Suprapubic skin (tissue), 3 donors: ENCODE results near the gene TASP1.

ENCODE experiments used
- POLR2A ChIP-seq, 2 donors: fragments of 450-650 bp; IDR thresholded peaks; one replicate each; pipeline ENCODE4 v1.6.1; 2017; ENCODE audit warnings: antibody characterized with exemption in 2 of 2, mild to moderate bottlenecking in 2 of 2, moderate library complexity in 2 of 2
- TF ChIP-seq, protein P1 (sequence below), 2 donors: fragments of 200-600 bp in 1 of 2; fragments of 450-650 bp in 1 of 2; sonication (generic) in 1 of 2; IDR thresholded peaks; one replicate each; pipeline ENCODE4 v1.5.1; 2016 to 2019; ENCODE audit warnings: antibody characterized with exemption in 2 of 2, mild to moderate bottlenecking in 1 of 2, moderate library complexity in 1 of 2

- TF ChIP-seq, protein P1, sequence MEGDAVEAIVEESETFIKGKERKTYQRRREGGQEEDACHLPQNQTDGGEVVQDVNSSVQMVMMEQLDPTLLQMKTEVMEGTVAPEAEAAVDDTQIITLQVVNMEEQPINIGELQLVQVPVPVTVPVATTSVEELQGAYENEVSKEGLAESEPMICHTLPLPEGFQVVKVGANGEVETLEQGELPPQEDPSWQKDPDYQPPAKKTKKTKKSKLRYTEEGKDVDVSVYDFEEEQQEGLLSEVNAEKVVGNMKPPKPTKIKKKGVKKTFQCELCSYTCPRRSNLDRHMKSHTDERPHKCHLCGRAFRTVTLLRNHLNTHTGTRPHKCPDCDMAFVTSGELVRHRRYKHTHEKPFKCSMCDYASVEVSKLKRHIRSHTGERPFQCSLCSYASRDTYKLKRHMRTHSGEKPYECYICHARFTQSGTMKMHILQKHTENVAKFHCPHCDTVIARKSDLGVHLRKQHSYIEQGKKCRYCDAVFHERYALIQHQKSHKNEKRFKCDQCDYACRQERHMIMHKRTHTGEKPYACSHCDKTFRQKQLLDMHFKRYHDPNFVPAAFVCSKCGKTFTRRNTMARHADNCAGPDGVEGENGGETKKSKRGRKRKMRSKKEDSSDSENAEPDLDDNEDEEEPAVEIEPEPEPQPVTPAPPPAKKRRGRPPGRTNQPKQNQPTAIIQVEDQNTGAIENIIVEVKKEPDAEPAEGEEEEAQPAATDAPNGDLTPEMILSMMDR (IDR thresholded peaks at IDR 0.05), result no peak
- no peak for TF ChIP-seq POLR2A (IDR thresholded peaks at IDR 0.05)
These were observed 225.8 kb downstream of the TASP1 start for GRCh38 chr20:13412806-13413445.
